H9 (cell line): ENCODE data around the gene MOB3B. TPM values are rescaled to one million over a fixed set of nuclear protein-coding genes. Genes with fewer than 3 reads are reported as not detected.

Source experiments
- DNase-seq: peaks from one replicate; pipeline ENCODE4 v3.0.0-alpha.2; 2017
- H2AFZ ChIP-seq: one replicate; pipeline ENCODE4 v1.6.1; 2013; ENCODE audit warnings: mild to moderate bottlenecking, low read length, control low read depth, moderate library complexity
- H2AK5ac ChIP-seq: 2 replicates; pipeline ENCODE4 v1.6.1; 2013; ENCODE audit warnings: low read length, control low read depth, mixed read lengths; ENCODE audit not compliant: insufficient read length
- H2BK120ac ChIP-seq: one replicate; pipeline ENCODE4 v1.6.1; 2013; ENCODE audit warnings: low read depth, mild to moderate bottlenecking, low read length, control low read depth, inconsistent platforms; ENCODE audit not compliant: poor library complexity, severe bottlenecking
- H2BK12ac ChIP-seq: 2 replicates; pipeline ENCODE4 v1.6.1; 2013; ENCODE audit warnings: low read length, control low read depth, mixed read lengths, low read depth; ENCODE audit not compliant: insufficient read length
- H2BK15ac ChIP-seq: 2 replicates; pipeline ENCODE4 v1.6.1; 2013; ENCODE audit warnings: low read depth, low read length, control low read depth
- H2BK20ac ChIP-seq: one replicate; pipeline ENCODE4 v1.6.1; 2013; ENCODE audit warnings: low read depth, mild to moderate bottlenecking, low read length, control low read depth, inconsistent platforms; ENCODE audit not compliant: poor library complexity, severe bottlenecking
- H2BK5ac ChIP-seq: 2 replicates; pipeline ENCODE4 v1.6.1; 2013; ENCODE audit warnings: low read length, control low read depth, mixed read lengths; ENCODE audit not compliant: insufficient read length
- H3K14ac ChIP-seq: 2 replicates; pipeline ENCODE4 v1.6.1; 2013; ENCODE audit warnings: low read length, control low read depth; ENCODE audit not compliant: insufficient read depth
- H3K18ac ChIP-seq: 2 replicates; pipeline ENCODE4 v1.6.1; 2013; ENCODE audit warnings: low read depth, mild to moderate bottlenecking, mixed read lengths, low read length, control low read depth; ENCODE audit not compliant: insufficient read length
- H3K23ac ChIP-seq: 2 replicates; pipeline ENCODE4 v1.6.1; 2013; ENCODE audit warnings: low read length, control low read depth, mixed read lengths, low read depth; ENCODE audit not compliant: insufficient read length
- H3K23me2 ChIP-seq: 2 replicates; pipeline ENCODE4 v1.6.1; 2013; ENCODE audit warnings: low read depth, mild to moderate bottlenecking, mixed read lengths, low read length, control low read depth; ENCODE audit not compliant: insufficient read length, poor library complexity, severe bottlenecking
- H3K27ac ChIP-seq: 2 replicates; pipeline ENCODE4 v1.5.1; 2013; ENCODE audit warnings: low read length, control low read depth, mixed read lengths, low read depth; ENCODE audit not compliant: insufficient read length
- H3K27me3 ChIP-seq: 2 replicates; pipeline ENCODE4 v1.6.1; 2013; ENCODE audit warnings: low read length, control low read depth, inconsistent platforms; ENCODE audit not compliant: insufficient read depth
- H3K4ac ChIP-seq: 2 replicates; pipeline ENCODE4 v1.6.1; 2013; ENCODE audit warnings: low read depth, mild to moderate bottlenecking, control low read depth, inconsistent platforms, low read length, moderate library complexity
- H3K4me1 ChIP-seq: 2 replicates; pipeline ENCODE4 v1.6.1; 2013; ENCODE audit warnings: low read length, control low read depth, inconsistent platforms; ENCODE audit not compliant: insufficient read depth
- H3K4me2 ChIP-seq: 2 replicates; pipeline ENCODE4 v1.6.1; 2013; ENCODE audit warnings: low read length, control low read depth, mixed read lengths; ENCODE audit not compliant: insufficient read length, insufficient read depth
- H3K56ac ChIP-seq: 2 replicates; pipeline ENCODE4 v1.6.1; 2013; ENCODE audit warnings: low read depth, mild to moderate bottlenecking, mixed read lengths, low read length, control low read depth; ENCODE audit not compliant: insufficient read length
- H3K79me1 ChIP-seq: 2 replicates; pipeline ENCODE4 v1.6.1; 2013; ENCODE audit warnings: low read depth, mild to moderate bottlenecking, moderate library complexity, low read length, control low read depth, inconsistent platforms; ENCODE audit not compliant: insufficient read depth, poor library complexity, severe bottlenecking
- H3K79me2 ChIP-seq: 2 replicates; pipeline ENCODE4 v1.6.1; 2013; ENCODE audit warnings: low read length, control low read depth, inconsistent platforms; ENCODE audit not compliant: insufficient read depth
- H3K9ac ChIP-seq: 2 replicates; pipeline ENCODE4 v1.6.1; 2013; ENCODE audit warnings: low read length, control low read depth, mixed read lengths; ENCODE audit not compliant: insufficient read length; ENCODE audit errors: extremely low read depth
- H3K9me3 ChIP-seq: one replicate; pipeline ENCODE4 v1.6.1; 2013; ENCODE audit warnings: low read depth, low read length, inconsistent platforms; ENCODE audit not compliant: control insufficient read depth
- H3T11ph ChIP-seq: one replicate; pipeline ENCODE4 v1.6.1; 2013; ENCODE audit warnings: mild to moderate bottlenecking, low read length, control low read depth, inconsistent platforms
- H4K20me1 ChIP-seq: one replicate; pipeline ENCODE4 v1.6.1; 2013; ENCODE audit not compliant: control insufficient read depth, insufficient read length, insufficient read depth
- H4K5ac ChIP-seq: 2 replicates; pipeline ENCODE4 v1.6.1; 2013; ENCODE audit warnings: low read depth, mild to moderate bottlenecking, mixed read lengths, low read length, control low read depth; ENCODE audit not compliant: insufficient read length
- H4K8ac ChIP-seq: replicated peaks from 2 replicates; pipeline ENCODE4 v1.6.1; 2013; ENCODE audit warnings: low read length, control low read depth, mixed read lengths, low read depth; ENCODE audit not compliant: insufficient read length
- H4K91ac ChIP-seq: 2 replicates; pipeline ENCODE4 v1.6.1; 2013; ENCODE audit warnings: low read depth, mild to moderate bottlenecking, moderate library complexity, mixed read lengths, low read length, control low read depth; ENCODE audit not compliant: insufficient read length
- H3K27ac Mint-ChIP-seq, 3 experiments: 2 replicates in 2 of 3; 3 replicates in 1 of 3; pipeline ENCODE4 v1.8.0; 2020 to 2021; ENCODE audit warnings: mixed read lengths in 3 of 3, mild to moderate bottlenecking in 1 of 3, moderate library complexity in 1 of 3
- H3K27me3 Mint-ChIP-seq: 2 replicates; pipeline ENCODE4 v1.8.0; 2021; ENCODE audit warnings: low read depth, mild to moderate bottlenecking, moderate library complexity, mixed read lengths
- H3K36me3 Mint-ChIP-seq, 3 experiments: 2 replicates in 2 of 3; 3 replicates in 1 of 3; pipeline ENCODE4 v1.8.0; 2020 to 2021; ENCODE audit warnings: low read depth in 3 of 3, mixed read lengths in 3 of 3; ENCODE audit not compliant: insufficient read depth in 1 of 3
- H3K4me1 Mint-ChIP-seq, 2 experiments: 2 replicates each; pipeline ENCODE4 v1.8.0; 2020; ENCODE audit warnings: mixed read lengths in 2 of 2
- H3K4me3 Mint-ChIP-seq, 2 experiments: 2 replicates in 1 of 2; 3 replicates in 1 of 2; pipeline ENCODE4 v1.8.0; 2020 to 2021; ENCODE audit warnings: mild to moderate bottlenecking in 2 of 2, mixed read lengths in 2 of 2, moderate library complexity in 1 of 2
- H3K9me3 Mint-ChIP-seq, 2 experiments: 2 replicates in 1 of 2; 3 replicates in 1 of 2; pipeline ENCODE4 v1.8.0; 2020; ENCODE audit warnings: mild to moderate bottlenecking in 2 of 2, mixed read lengths in 2 of 2, moderate library complexity in 1 of 2
- CTCF ChIP-seq: fragments of 200-600 bp; sonication (generic); conservative IDR thresholded peaks from 3 replicates; pipeline ENCODE4 v1.8.0; 2021; ENCODE audit warnings: antibody characterized with exemption, mild to moderate bottlenecking
- WGBS: extraction: QIAGEN DNeasy Blood & Tissue Kit; methylation state at CpG from one replicate; pipeline ENCODE4 v1.1.7; 2013; ENCODE audit warnings: missing lambda C conversion rate, low lambda C conversion rate, mixed read lengths; ENCODE audit not compliant: insufficient read length; ENCODE audit errors: extremely low coverage; 5-methylcytosine and 5-hydroxymethylcytosine counted together
- total RNA-seq: library from RNA; stranded (reverse); gene quantifications from 2 replicates; pipeline ENCODE4 v1.2.1, GENCODE V29; 2021

Gene MOB3B
- total RNA-seq, 1 experiment from 2014 or later: 9.8 TPM

GRCh38 chr9:27377811-27378456 is 151.7 kb downstream of the MOB3B start:
- H3K27me3 Mint-ChIP-seq: no peaks in the 10 kb centered on the region
- no peaks in the 10 kb centered on the region; a peak in 1 of 5 replicates for H3K9me3 Mint-ChIP-seq
- Histone ChIP-seq H3K23me2 (no peaks in the 10 kb centered on the region), H2AK5ac (no peak overlapping the region), H3K4me1 (peaks cover 9% of the 10 kb centered on the region), H3K18ac (no peak overlapping the region), H4K5ac (no peak overlapping the region), H3K23ac (no peak overlapping the region), H3K14ac (no peak overlapping the region; the same call in 1 of the 2 replicates), H3K9me3 (no peaks in the 10 kb centered on the region), H2BK20ac (no peak overlapping the region), H3K4ac (no peak overlapping the region), H2BK12ac (no peak overlapping the region), H3K56ac (no peak overlapping the region), H2BK120ac (no peak overlapping the region), H3K9ac (no peak overlapping the region), H3K27me3 (0 out of 2 replicates have a peak, but pooled peaks cover 2% of the 10 kb centered on the region), H2BK15ac (no peak overlapping the region), H2AFZ (no peak overlapping the region), H3K4me2 (no peak overlapping the region), H3K79me1 (no peaks in the 10 kb centered on the region), H3K27ac (no peak overlapping the region), H4K20me1 (no peaks in the 10 kb centered on the region), H4K91ac (no peak overlapping the region), H4K8ac (no peak overlapping the region), H3K79me2 (peaks cover 2% of the 10 kb centered on the region; the same call in 1 of the 2 replicates), H3T11ph (no peak overlapping the region), H2BK5ac (no peak overlapping the region)
- H3K36me3 Mint-ChIP-seq: no peaks in the 10 kb centered on the region; a peak in 1 of 7 replicates
- H3K4me1 Mint-ChIP-seq: peaks cover 28 to 30% of the 10 kb centered on the region in 2 experiments
- WGBS: no CpG with 5 or more reads among the region's 1 CpG
- no peak overlapping the region; a peak in 1 of 7 replicates for H3K27ac Mint-ChIP-seq
- no peak for DNase-seq
- no peak for TF ChIP-seq CTCF
- no peak overlapping the region for H3K4me3 Mint-ChIP-seq
